DMS79 treated with DMSO at 0.1 percent for 48 hours (cell line): ENCODE measurements around the gene CORO1C.
"Not testable (repeated sequence)": the region's sequence is repeated elsewhere in the genome, so short reads cannot be mapped to it uniquely, and the experiment has no call there.

Experiments used
- DNase-seq: peaks from one replicate; lab custom pipeline; 2025; lab: John Stamatoyannopoulos, UW

Gene CORO1C

GRCh38 chr12:108731105-108731865 lies at the start of gene CORO1C:
TSS of gene CORO1C (minus strand) at chr12:108731518. CDS start at chr12:108701318, 30,200 bp downstream.
- DNase-seq, result peak; percentile 68

GRCh38 chr12:108779998-108780688 lies 48.8 kb upstream of the CORO1C start:
- DNase-seq, result no peak

GRCh38 chr12:108778053-108778452 lies 46.7 kb upstream of the CORO1C start:
- DNase-seq, result peak; percentile 51

GRCh38 chr12:108777156-108777555 lies 45.8 kb upstream of the CORO1C start:
- no peak for DNase-seq

- DNase-seq, result peak; percentile 52
These were observed 42.8 kb upstream of the CORO1C start for GRCh38 chr12:108773798-108774788.

GRCh38 chr12:108772891-108773797 lies 41.8 kb upstream of the CORO1C start:
- DNase-seq, result no peak

- no peak for DNase-seq
These were observed 40.9 kb upstream of the CORO1C start for GRCh38 chr12:108772247-108772646.

- DNase-seq, result not testable (repeated sequence)
These were observed 40.5 kb upstream of the CORO1C start for GRCh38 chr12:108771835-108772234.

GRCh38 chr12:108770963-108771362 lies 39.6 kb upstream of the CORO1C start:
- no peak for DNase-seq

- no peak for DNase-seq
These were observed 39.0 kb upstream of the CORO1C start for GRCh38 chr12:108770269-108770829.

GRCh38 chr12:108768591-108769500 lies 37.5 kb upstream of the CORO1C start:
- DNase-seq, result no peak

- no peak for DNase-seq
These were observed 35.0 kb upstream of the CORO1C start for GRCh38 chr12:108766294-108766693.

GRCh38 chr12:108765289-108765764 lies 34.0 kb upstream of the CORO1C start:
- DNase-seq, result no peak

- DNase-seq, result no peak
These were observed 33.4 kb upstream of the CORO1C start for GRCh38 chr12:108764540-108765288.

GRCh38 chr12:108761226-108761625 lies 29.9 kb upstream of the CORO1C start:
- no peak for DNase-seq

- DNase-seq, result peak; percentile 65
These were observed 28.6 kb upstream of the CORO1C start for GRCh38 chr12:108759924-108760323.

- peak; percentile 76 for DNase-seq
These were observed 26.5 kb upstream of the CORO1C start for GRCh38 chr12:108757856-108758255.

- DNase-seq, result no peak
These were observed 25.1 kb upstream of the CORO1C start for GRCh38 chr12:108756421-108756820.

- no peak for DNase-seq
These were observed 24.2 kb upstream of the CORO1C start for GRCh38 chr12:108755481-108755880.
